Measurements from ENCODE around the gene PDZD2.

PDZD2 gene

DNA sequence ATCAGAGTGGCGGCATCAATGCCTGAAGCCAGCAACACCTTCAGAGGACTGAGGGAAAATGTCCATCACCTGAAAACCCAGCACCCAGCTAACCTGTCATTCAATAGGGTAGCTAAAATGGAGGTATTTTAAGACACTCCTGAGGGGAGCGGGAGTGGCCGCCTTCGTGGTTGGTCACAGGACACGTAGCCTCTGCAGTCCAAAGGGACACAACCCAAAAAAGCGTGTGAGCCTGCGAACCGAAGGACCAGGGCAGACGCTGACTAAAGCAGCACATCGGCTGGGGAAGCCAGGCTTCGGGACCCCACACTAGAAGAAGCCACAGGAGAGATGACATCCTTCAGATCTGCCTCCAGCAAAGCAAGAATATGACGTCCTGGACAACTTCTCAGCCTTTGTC lies 464.6 kb downstream of the PDZD2 start:
- Histone ChIP-seq H3K27ac (ENCODE audit: low read depth, low read length) (no peak overlapping the region), H3K4me3 (ENCODE audit: low read depth, low read length) (no peak overlapping the region), H4K8ac (ENCODE audit: low read depth, low read length) (no peak overlapping the region), H2BK120ac (ENCODE audit: insufficient read depth, low read length, poor library complexity) (no peak overlapping the region), H2AFZ (ENCODE audit: insufficient read depth, low read length, poor library complexity) (no peak overlapping the region), H3K4me2 (ENCODE audit: low read length) (no peak overlapping the region), H4K12ac (ENCODE audit: low read depth, low read length) (no peak overlapping the region), H3K4me1 (ENCODE audit: control insufficient read depth in 1 of 2, insufficient read depth in 2 of 2, low read length in 2 of 2) (peaks cover 3 to 4% of the 10 kb centered on the region in 2 experiments), H4K91ac (ENCODE audit: low read depth, low read length) (no peak overlapping the region), H3K27me3 (ENCODE audit: insufficient read depth, low read length) (no peaks in the 10 kb centered on the region), H3K79me2 (ENCODE audit: control insufficient read depth, insufficient read depth, low read length, poor library complexity) (no peaks in the 10 kb centered on the region), H3K23ac (ENCODE audit: low read length) (no peak overlapping the region), H3K9me3 (ENCODE audit: insufficient read depth, low read depth, low read length) (no peaks in the 10 kb centered on the region), H2AK5ac (ENCODE audit: low read length) (no peak overlapping the region), H2BK5ac (ENCODE audit: low read depth, low read length, poor library complexity) (no peak overlapping the region), H2BK12ac (ENCODE audit: low read length) (no peak overlapping the region), H3K18ac (ENCODE audit: low read length) (no peak overlapping the region), H3K4ac (ENCODE audit: low read depth, low read length) (no peak overlapping the region), H3K79me1 (ENCODE audit: low read length) (no peaks in the 10 kb centered on the region), H3K36me3 (ENCODE audit: control insufficient read depth in 1 of 2, insufficient read depth in 2 of 2, low read length in 2 of 2) (peaks cover 49 to 59% of the 10 kb centered on the region in 2 experiments), H3K9ac (ENCODE audit: low read length) (no peak overlapping the region), H3K14ac (ENCODE audit: low read length) (no peak overlapping the region)
- no CpG with 5 or more reads among the region's 12 CpGs for WGBS (ENCODE audit: extremely low coverage, insufficient coverage, insufficient read length)
- DNase-seq: no peak

DNA sequence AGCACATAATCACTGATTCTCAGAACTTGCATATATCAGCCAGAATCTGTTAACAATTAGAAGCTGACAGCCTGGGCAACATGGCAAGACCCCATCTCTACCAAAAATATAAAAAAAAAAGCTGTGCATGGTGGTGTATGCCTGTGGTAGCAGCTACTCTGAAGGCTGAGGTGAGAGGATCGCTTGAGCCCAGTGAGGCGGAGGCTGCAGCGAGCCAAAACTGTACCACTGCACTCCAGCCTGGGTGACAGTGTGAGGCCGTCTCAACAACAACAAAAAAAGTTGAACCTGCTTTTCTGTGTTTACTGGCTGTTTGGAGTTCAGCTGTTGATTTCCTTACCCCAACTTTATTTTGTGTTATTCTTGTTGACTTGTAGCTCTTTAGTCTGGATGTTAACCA lies 468.4 kb downstream of the PDZD2 start:
- Histone ChIP-seq H3K36me3 (ENCODE audit: control insufficient read depth in 1 of 2, insufficient read depth in 2 of 2, low read length in 2 of 2) (peaks cover 35 to 47% of the 10 kb centered on the region in 2 experiments), H3K4me1 (ENCODE audit: control insufficient read depth in 1 of 2, insufficient read depth in 2 of 2, low read length in 2 of 2) (no peaks in the 10 kb centered on the region), H3K4me3 (ENCODE audit: low read depth, low read length) (no peak overlapping the region), H3K9ac (ENCODE audit: low read length) (no peak overlapping the region), H2AK5ac (ENCODE audit: low read length) (no peak overlapping the region), H2BK5ac (ENCODE audit: low read depth, low read length, poor library complexity) (no peak overlapping the region), H2BK12ac (ENCODE audit: low read length) (no peak overlapping the region), H4K91ac (ENCODE audit: low read depth, low read length) (no peak overlapping the region), H3K23ac (ENCODE audit: low read length) (no peak overlapping the region), H3K4ac (ENCODE audit: low read depth, low read length) (no peak overlapping the region), H3K4me2 (ENCODE audit: low read length) (no peak overlapping the region), H4K8ac (ENCODE audit: low read depth, low read length) (no peak overlapping the region), H3K27me3 (ENCODE audit: insufficient read depth, low read length) (no peaks in the 10 kb centered on the region), H3K9me3 (ENCODE audit: insufficient read depth, low read depth, low read length) (no peaks in the 10 kb centered on the region), H3K79me1 (ENCODE audit: low read length) (no peaks in the 10 kb centered on the region), H2BK120ac (ENCODE audit: insufficient read depth, low read length, poor library complexity) (no peak overlapping the region), H3K14ac (ENCODE audit: low read length) (no peak overlapping the region), H3K18ac (ENCODE audit: low read length) (no peak overlapping the region), H3K27ac (ENCODE audit: low read depth, low read length) (no peak overlapping the region), H4K12ac (ENCODE audit: low read depth, low read length) (no peak overlapping the region), H3K79me2 (ENCODE audit: control insufficient read depth, insufficient read depth, low read length, poor library complexity) (no peaks in the 10 kb centered on the region), H2AFZ (ENCODE audit: insufficient read depth, low read length, poor library complexity) (no peak overlapping the region)
- DNase-seq: no peak
- no CpG with 5 or more reads among the region's 4 CpGs for WGBS (ENCODE audit: extremely low coverage, insufficient coverage, insufficient read length)

DNA sequence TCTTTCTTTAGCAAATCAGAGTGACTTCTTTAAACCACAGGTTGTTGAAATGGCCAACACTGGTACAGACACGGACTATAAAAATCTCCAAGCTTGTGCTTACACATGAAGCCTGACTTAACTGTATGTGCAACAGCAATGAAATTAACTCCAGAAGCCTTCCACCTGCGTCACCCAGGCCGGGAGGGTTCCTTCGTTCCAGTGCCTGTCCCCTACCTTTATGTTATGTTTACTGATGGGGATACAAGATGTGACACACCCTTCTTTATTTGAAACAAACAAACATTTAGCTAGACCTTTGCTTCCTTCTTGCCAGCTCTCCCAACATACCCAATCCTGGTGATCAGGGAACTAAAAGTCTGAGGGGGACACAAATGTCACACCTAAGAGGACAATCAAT lies 469.2 kb downstream of the PDZD2 start:
- Histone ChIP-seq H3K14ac (ENCODE audit: low read length) (no peak overlapping the region), H2BK12ac (ENCODE audit: low read length) (no peak overlapping the region), H3K4me1 (ENCODE audit: control insufficient read depth in 1 of 2, insufficient read depth in 2 of 2, low read length in 2 of 2) (no peaks in the 10 kb centered on the region), H4K91ac (ENCODE audit: low read depth, low read length) (no peak overlapping the region), H2AK5ac (ENCODE audit: low read length) (no peak overlapping the region), H3K36me3 (ENCODE audit: control insufficient read depth in 1 of 2, insufficient read depth in 2 of 2, low read length in 2 of 2) (peaks cover 32 to 45% of the 10 kb centered on the region in 2 experiments), H3K4me3 (ENCODE audit: low read depth, low read length) (no peak overlapping the region), H2BK5ac (ENCODE audit: low read depth, low read length, poor library complexity) (no peak overlapping the region), H3K4ac (ENCODE audit: low read depth, low read length) (no peak overlapping the region), H2AFZ (ENCODE audit: insufficient read depth, low read length, poor library complexity) (no peak overlapping the region), H4K8ac (ENCODE audit: low read depth, low read length) (no peak overlapping the region), H3K79me1 (ENCODE audit: low read length) (no peaks in the 10 kb centered on the region), H3K4me2 (ENCODE audit: low read length) (no peak overlapping the region), H3K9me3 (ENCODE audit: insufficient read depth, low read depth, low read length) (no peaks in the 10 kb centered on the region), H3K27me3 (ENCODE audit: insufficient read depth, low read length) (no peaks in the 10 kb centered on the region), H3K27ac (ENCODE audit: low read depth, low read length) (no peak overlapping the region), H4K12ac (ENCODE audit: low read depth, low read length) (no peak overlapping the region), H3K9ac (ENCODE audit: low read length) (no peak overlapping the region), H2BK120ac (ENCODE audit: insufficient read depth, low read length, poor library complexity) (no peak overlapping the region), H3K18ac (ENCODE audit: low read length) (no peak overlapping the region), H3K79me2 (ENCODE audit: control insufficient read depth, insufficient read depth, low read length, poor library complexity) (no peaks in the 10 kb centered on the region), H3K23ac (ENCODE audit: low read length) (no peak overlapping the region)
- no CpG with 5 or more reads among the region's 4 CpGs for WGBS (ENCODE audit: extremely low coverage, insufficient coverage, insufficient read length)
- no peak for DNase-seq

DNA sequence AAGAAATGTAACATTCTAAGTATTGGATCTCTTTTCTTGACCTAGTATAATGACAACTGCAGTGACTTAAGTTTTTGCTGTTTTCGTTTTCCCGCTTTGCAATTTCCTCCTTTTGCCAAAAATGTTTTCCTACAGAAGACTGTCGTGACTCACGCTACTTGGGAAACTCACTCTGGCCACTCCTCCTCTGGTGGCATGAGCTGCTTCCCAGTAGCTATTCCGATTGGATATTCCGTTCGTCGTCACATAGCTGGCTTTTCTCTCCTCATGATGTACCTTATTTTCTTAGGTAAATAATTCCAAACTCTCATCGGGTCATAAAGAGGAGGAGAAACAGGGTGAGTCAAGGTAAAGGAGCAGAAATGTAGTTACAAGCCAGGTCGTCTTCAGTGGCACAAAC lies 470.3 kb downstream of the PDZD2 start:
- Histone ChIP-seq H2BK120ac (ENCODE audit: insufficient read depth, low read length, poor library complexity) (no peak overlapping the region), H2AFZ (ENCODE audit: insufficient read depth, low read length, poor library complexity) (no peak overlapping the region), H3K27me3 (ENCODE audit: insufficient read depth, low read length) (no peaks in the 10 kb centered on the region), H3K4ac (ENCODE audit: low read depth, low read length) (no peak overlapping the region), H2BK12ac (ENCODE audit: low read length) (no peak overlapping the region), H3K18ac (ENCODE audit: low read length) (no peak overlapping the region), H2BK5ac (ENCODE audit: low read depth, low read length, poor library complexity) (no peak overlapping the region), H3K14ac (ENCODE audit: low read length) (no peak overlapping the region), H3K36me3 (ENCODE audit: control insufficient read depth in 1 of 2, insufficient read depth in 2 of 2, low read length in 2 of 2) (peaks cover 28 to 40% of the 10 kb centered on the region in 2 experiments), H3K4me1 (ENCODE audit: control insufficient read depth in 1 of 2, insufficient read depth in 2 of 2, low read length in 2 of 2) (no peaks in the 10 kb centered on the region), H3K4me3 (ENCODE audit: low read depth, low read length) (no peak overlapping the region), H4K12ac (ENCODE audit: low read depth, low read length) (no peak overlapping the region), H2AK5ac (ENCODE audit: low read length) (no peak overlapping the region), H3K79me1 (ENCODE audit: low read length) (no peaks in the 10 kb centered on the region), H4K91ac (ENCODE audit: low read depth, low read length) (no peak overlapping the region), H4K8ac (ENCODE audit: low read depth, low read length) (no peak overlapping the region), H3K9me3 (ENCODE audit: insufficient read depth, low read depth, low read length) (no peaks in the 10 kb centered on the region), H3K23ac (ENCODE audit: low read length) (no peak overlapping the region), H3K27ac (ENCODE audit: low read depth, low read length) (no peak overlapping the region), H3K9ac (ENCODE audit: low read length) (no peak overlapping the region), H3K79me2 (ENCODE audit: control insufficient read depth, insufficient read depth, low read length, poor library complexity) (no peaks in the 10 kb centered on the region), H3K4me2 (ENCODE audit: low read length) (no peak overlapping the region)
- peak; percentile 41 to 58 for DNase-seq
- no CpG with 5 or more reads among the region's 10 CpGs for WGBS (ENCODE audit: extremely low coverage, insufficient coverage, insufficient read length)
